Suprapubic skin (tissue), 4 donors: ENCODE results near the gene HCN2. TPM values are rescaled to one million over a fixed set of nuclear protein-coding genes. Genes with fewer than 3 reads are reported as not detected.
A peak's percentile ranks its signal among the peaks of the same experiment; 100 is the strongest.

ENCODE experiments used
- DNase-seq, 2 donors: peaks; one replicate each; pipeline ENCODE4 v3.0.0-alpha.2; 2019; ENCODE audit warnings: low spot score in 2 of 2
- H3K27ac ChIP-seq: fragments of 200-600 bp; sonication (generic); one replicate; pipeline ENCODE4 v1.5.1; 2019
- H3K27me3 ChIP-seq: fragments of 200-600 bp; sonication (generic); one replicate; pipeline ENCODE4 v1.5.1; 2019
- H3K36me3 ChIP-seq: fragments of 200-600 bp; sonication (generic); one replicate; pipeline ENCODE4 v1.5.1; 2019
- H3K4me1 ChIP-seq: fragments of 200-600 bp; sonication (generic); one replicate; pipeline ENCODE4 v1.5.1; 2019
- H3K4me3 ChIP-seq: fragments of 200-600 bp; sonication (generic); one replicate; pipeline ENCODE4 v1.5.1; 2019; ENCODE audit warnings: mild to moderate bottlenecking
- H3K9me3 ChIP-seq: fragments of 200-600 bp; sonication (generic); one replicate; pipeline ENCODE4 v1.5.1; 2019
- CTCF ChIP-seq, 2 donors: fragments of 200-600 bp in 1 of 2; fragments of 450-650 bp in 1 of 2; sonication (generic) in 1 of 2; IDR thresholded peaks; one replicate each; pipeline ENCODE4 v1.5.1; 2016 to 2019; ENCODE audit warnings: antibody characterized with exemption in 2 of 2, mild to moderate bottlenecking in 1 of 2, moderate library complexity in 1 of 2
- EP300 ChIP-seq: sonication (generic); formaldehyde crosslinking; IDR thresholded peaks from one replicate; pipeline ENCODE4 v1.6.1; 2017; ENCODE audit warnings: antibody characterized with exemption
- POLR2A ChIP-seq, 2 donors: fragments of 450-650 bp; IDR thresholded peaks; one replicate each; pipeline ENCODE4 v1.6.1; 2017; ENCODE audit warnings: antibody characterized with exemption in 2 of 2, mild to moderate bottlenecking in 2 of 2, moderate library complexity in 2 of 2
- POLR2AphosphoS5 ChIP-seq, 3 donors: sonication (generic); formaldehyde crosslinking; IDR thresholded peaks; one replicate each; pipeline ENCODE4 v1.6.1; 2017; ENCODE audit warnings: antibody characterized with exemption in 3 of 3
- WGBS: methylation state at CpG from one replicate; pipeline ENCODE4 v1.1.5; 2018; 5-methylcytosine and 5-hydroxymethylcytosine counted together
- total RNA-seq, 4 donors: library from RNA; depleted of rRNA; stranded (reverse); fragments of >200 nt; gene quantifications; one replicate each; pipeline ENCODE4 v1.1.0, GENCODE V29; 2016

Gene HCN2
- total RNA-seq, 4 donors from 2014 or later, result 0.11 to 1.7 (median 0.81) TPM

- peaks cover 63% of the 10 kb centered on the region for H3K4me1 ChIP-seq
- DNase-seq, result peak in 1 of 2 donors; percentile 84
These were observed 16.8 kb upstream of the HCN2 start for GRCh38 chr19:572743-573518.

GRCh38 chr19:573519-573825 lies 16.2 kb upstream of the HCN2 start:
- Histone ChIP-seq H3K36me3 (peaks cover 8% of the 10 kb centered on the region), H3K27ac (no peak overlapping the region), H3K4me3 (peak overlapping the region; percentile 91), H3K4me1 (peaks cover 65% of the 10 kb centered on the region), H3K9me3 (no peaks in the 10 kb centered on the region), H3K27me3 (no peaks in the 10 kb centered on the region)
- TF ChIP-seq CTCF (IDR thresholded peaks at IDR 0.05), result no peak
- TF ChIP-seq POLR2A (IDR thresholded peaks at IDR 0.05), result no peak
- TF ChIP-seq EP300, result no peak
- no peak for TF ChIP-seq POLR2AphosphoS5 (IDR thresholded peaks at IDR 0.05)
- DNase-seq, result no peak
- WGBS, result 3% methylated on average over 10 of the region's 15 CpGs

More at GRCh38 chr19:572743-573518, 16.8 kb upstream of the HCN2 start:
- H3K9me3 ChIP-seq, result no peaks in the 10 kb centered on the region
- WGBS, result under 1% methylated on average over 37 of the region's 55 CpGs
- no peaks in the 10 kb centered on the region for H3K27me3 ChIP-seq
- no peak for TF ChIP-seq POLR2A (IDR thresholded peaks at IDR 0.05)
- TF ChIP-seq POLR2AphosphoS5 (IDR thresholded peaks at IDR 0.05), result no peak
- no peak for TF ChIP-seq EP300
- no peak for TF ChIP-seq CTCF (IDR thresholded peaks at IDR 0.05)
- peak overlapping the region; percentile 91 for H3K4me3 ChIP-seq
- H3K36me3 ChIP-seq, result peaks cover 5% of the 10 kb centered on the region
- H3K27ac ChIP-seq, result peak overlapping the region; percentile 84

GRCh38 chr19:574658-575526 lies 14.8 kb upstream of the HCN2 start:
- no peaks in the 10 kb centered on the region for H3K9me3 ChIP-seq
- TF ChIP-seq POLR2AphosphoS5 (IDR thresholded peaks at IDR 0.05) (no peak), POLR2A (IDR thresholded peaks at IDR 0.05) (no peak), EP300 (no peak), CTCF (IDR thresholded peaks at IDR 0.05) (no peak)
- peak in 1 of 2 donors; percentile 56 for DNase-seq
- H3K4me3 ChIP-seq, result peak overlapping the region; percentile 38
- H3K4me1 ChIP-seq, result peaks cover 65% of the 10 kb centered on the region
- no peaks in the 10 kb centered on the region for H3K27me3 ChIP-seq
- H3K36me3 ChIP-seq, result peaks cover 18% of the 10 kb centered on the region
- 32% methylated on average over 9 of the region's 32 CpGs for WGBS
- H3K27ac ChIP-seq, result peak overlapping the region; percentile 45

GRCh38 chr19:575527-576506 lies 13.9 kb upstream of the HCN2 start:
- Histone ChIP-seq H3K36me3 (peaks cover 28% of the 10 kb centered on the region), H3K4me3 (peak overlapping the region; percentile 38), H3K27me3 (no peaks in the 10 kb centered on the region), H3K9me3 (no peaks in the 10 kb centered on the region), H3K4me1 (peaks cover 64% of the 10 kb centered on the region), H3K27ac (peak overlapping the region; percentile 45)
- TF ChIP-seq POLR2AphosphoS5 (IDR thresholded peaks at IDR 0.05) (no peak), EP300 (no peak), CTCF (IDR thresholded peaks at IDR 0.05) (no peak), POLR2A (IDR thresholded peaks at IDR 0.05) (no peak)
- 52% methylated on average over 21 of the region's 38 CpGs for WGBS
- peak in 1 of 2 donors; percentile 61 for DNase-seq
